ENCODE data around the gene SLC12A8. TPM values are rescaled to one million over a fixed set of nuclear protein-coding genes. Genes with fewer than 3 reads are reported as not detected.

The SLC12A8 gene
- polyA plus RNA-seq, 1 of the 3 experiments (the other 2 are of a cell fraction) = 7.5 TPM

- no peaks in the 10 kb centered on the region for H3K27me3 ChIP-seq (ENCODE audit: insufficient read depth)
- no peak overlapping the region for H3K4me2 ChIP-seq
- H3K36me3 ChIP-seq (replicated peaks in 1 of 2; ENCODE audit: control insufficient read depth in 1 of 2, insufficient read depth in 2 of 2, low read length in 1 of 2) = no peaks in the 10 kb centered on the region
- no peak overlapping the region for H3K4me3 ChIP-seq (ENCODE audit: low read depth in 2 of 2, low read length in 1 of 2)
- no peak overlapping the region for H2AFZ ChIP-seq (ENCODE audit: low read depth)
- H3K4me1 ChIP-seq (ENCODE audit: control insufficient read depth in 1 of 2, insufficient read depth in 2 of 2, low read depth in 1 of 2, low read length in 1 of 2) = peaks cover 14 to 22% of the 10 kb centered on the region in 2 experiments
- H3K9me2 ChIP-seq = no peaks in the 10 kb centered on the region
- no peaks in the 10 kb centered on the region for H4K20me1 ChIP-seq (ENCODE audit: insufficient read depth)
- no peaks in the 10 kb centered on the region for H3K9me3 ChIP-seq
- no peak for DNase-seq
- H3K79me2 ChIP-seq (ENCODE audit: insufficient read depth) = peaks cover 10% of the 10 kb centered on the region
- POLR2A ChIA-PET = no interaction called here
- no peak overlapping the region for H3K27ac ChIP-seq (ENCODE audit: low read depth in 2 of 2, low read length in 1 of 2)
- no peak overlapping the region for H3K9ac ChIP-seq
- TF ChIP-seq RXRA (IDR thresholded peaks at IDR 0.05; ENCODE audit: borderline replicate concordance, low read depth) (no peak), USF2 (IDR thresholded peaks at IDR 0.05; ENCODE audit: borderline replicate concordance, low read depth, low read length) (no peak), TAF1 (IDR thresholded peaks at IDR 0.05; ENCODE audit: borderline replicate concordance, low read depth, low read length) (no peak), MAX (IDR thresholded peaks at IDR 0.05; ENCODE audit: low read depth) (no peak), FOXJ3 (CRISPR knock-in tag; IDR thresholded peaks at IDR 0.05) (no peak), EZH2phosphoT487 (IDR thresholded peaks at IDR 0.05; ENCODE audit: borderline replicate concordance, low read depth) (no peak), TEAD4 (IDR thresholded peaks at IDR 0.05; ENCODE audit: borderline replicate concordance, insufficient read depth) (no peak), GABPA (IDR thresholded peaks at IDR 0.05; ENCODE audit: low read depth) (no peak), FOXM1 (IDR thresholded peaks at IDR 0.05; ENCODE audit: low read depth) (no peak), GATA2 (CRISPR knock-in tag; IDR thresholded peaks at IDR 0.05) (no peak), TCF12 (IDR thresholded peaks at IDR 0.05) (no peak), POLR2AphosphoS5 (IDR thresholded peaks at IDR 0.05; ENCODE audit: low read depth, low read length) (no peak), NFIC (IDR thresholded peaks at IDR 0.05; ENCODE audit: borderline replicate concordance) (no peak)
- CTCF ChIA-PET = no interaction called here
- H3F3A ChIP-seq (replicated peaks; ENCODE audit: insufficient read depth) = peaks cover 31% of the 10 kb centered on the region
- WGBS (ENCODE audit: low lambda C conversion rate) = 47% methylated on average over 4 of the region's 7 CpGs
These were observed 152.9 kb downstream of the SLC12A8 start for GRCh38 chr3:125059488-125060245.

GRCh38 chr3:125058959-125059358 lies 153.6 kb downstream of the SLC12A8 start:
- DNase-seq = no peak
- Histone ChIP-seq H3K4me2 (no peak overlapping the region), H3K36me3 (replicated peaks in 1 of 2; ENCODE audit: control insufficient read depth in 1 of 2, insufficient read depth in 2 of 2, low read length in 1 of 2) (no peaks in the 10 kb centered on the region), H4K20me1 (ENCODE audit: insufficient read depth) (no peaks in the 10 kb centered on the region), H3K9ac (no peak overlapping the region), H3K4me3 (ENCODE audit: low read depth in 2 of 2, low read length in 1 of 2) (no peak overlapping the region), H3K9me3 (no peaks in the 10 kb centered on the region), H3K27me3 (ENCODE audit: insufficient read depth) (no peaks in the 10 kb centered on the region), H3K9me2 (no peaks in the 10 kb centered on the region), H3F3A (replicated peaks; ENCODE audit: insufficient read depth) (peaks cover 27% of the 10 kb centered on the region), H3K4me1 (ENCODE audit: control insufficient read depth in 1 of 2, insufficient read depth in 2 of 2, low read depth in 1 of 2, low read length in 1 of 2) (peaks cover 15 to 23% of the 10 kb centered on the region in 2 experiments), H3K79me2 (ENCODE audit: insufficient read depth) (peaks cover 17% of the 10 kb centered on the region), H3K27ac (ENCODE audit: low read depth in 2 of 2, low read length in 1 of 2) (no peak overlapping the region), H2AFZ (ENCODE audit: low read depth) (no peak overlapping the region)
- ChIA-PET CTCF (no interaction called here), POLR2A (no interaction called here)
- 82% methylated on average over 3 of the region's 3 CpGs for WGBS (ENCODE audit: low lambda C conversion rate)
- TF ChIP-seq JUND (IDR thresholded peaks at IDR 0.05) (no peak), USF1 (IDR thresholded peaks at IDR 0.05; ENCODE audit: borderline replicate concordance, low read depth) (peak; percentile 45; the same call in 1 of the 2 replicates), RXRA (IDR thresholded peaks at IDR 0.05; ENCODE audit: borderline replicate concordance, low read depth) (no peak), EZH2phosphoT487 (IDR thresholded peaks at IDR 0.05; ENCODE audit: borderline replicate concordance, low read depth) (no peak)

All from SK-N-SH (cell line).